ENCODE results near the gene ATAD3B.
"Not testable (repeated sequence)": the region's sequence is repeated elsewhere in the genome, so short reads cannot be mapped to it uniquely, and the experiment has no call there.

The ATAD3B gene

DNA sequence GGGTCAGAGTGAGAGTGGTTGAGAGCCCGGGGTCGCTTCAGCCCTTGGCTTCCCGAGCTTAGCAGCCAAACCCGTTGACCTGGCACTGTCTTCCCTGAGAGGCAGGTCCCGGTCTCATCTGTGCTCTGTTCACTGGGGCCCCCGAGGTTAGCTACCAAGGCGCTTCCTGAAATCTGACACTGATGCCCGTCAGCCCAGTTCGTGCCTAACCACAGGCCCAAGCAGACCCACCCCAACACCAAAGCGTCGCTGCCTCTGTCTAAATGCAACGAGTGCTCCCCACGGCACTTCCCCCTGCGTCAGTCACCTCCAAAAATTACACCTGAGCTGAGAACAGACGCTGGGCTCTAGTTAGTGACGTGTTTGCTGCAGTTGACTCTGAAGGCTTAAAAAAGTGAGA lies 42.8 kb downstream of the ATAD3B start:
- DNase-seq, result peak in 1 of 2 donors; percentile 53

DNA sequence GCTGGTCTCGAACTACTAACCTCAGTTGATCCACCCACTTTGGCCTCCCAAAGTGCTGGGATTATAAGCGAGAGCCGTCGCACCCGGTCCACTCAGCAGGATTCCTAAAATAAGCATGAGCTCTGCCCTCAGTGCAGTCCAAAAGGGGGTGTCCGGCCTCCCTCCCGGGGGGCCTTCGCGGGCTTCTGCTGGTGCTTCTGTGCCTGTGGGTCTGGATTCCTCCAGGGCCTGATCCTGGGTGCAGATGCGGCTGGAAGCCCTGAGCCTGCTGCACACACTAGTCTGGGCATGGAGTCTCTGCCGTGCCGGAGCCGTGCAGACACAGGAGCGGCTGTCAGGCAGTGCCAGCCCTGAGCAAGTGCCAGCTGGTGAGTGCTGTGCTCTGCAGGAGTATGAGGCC lies 45.4 kb downstream of the ATAD3B start:
- not testable (repeated sequence) for DNase-seq

DNA sequence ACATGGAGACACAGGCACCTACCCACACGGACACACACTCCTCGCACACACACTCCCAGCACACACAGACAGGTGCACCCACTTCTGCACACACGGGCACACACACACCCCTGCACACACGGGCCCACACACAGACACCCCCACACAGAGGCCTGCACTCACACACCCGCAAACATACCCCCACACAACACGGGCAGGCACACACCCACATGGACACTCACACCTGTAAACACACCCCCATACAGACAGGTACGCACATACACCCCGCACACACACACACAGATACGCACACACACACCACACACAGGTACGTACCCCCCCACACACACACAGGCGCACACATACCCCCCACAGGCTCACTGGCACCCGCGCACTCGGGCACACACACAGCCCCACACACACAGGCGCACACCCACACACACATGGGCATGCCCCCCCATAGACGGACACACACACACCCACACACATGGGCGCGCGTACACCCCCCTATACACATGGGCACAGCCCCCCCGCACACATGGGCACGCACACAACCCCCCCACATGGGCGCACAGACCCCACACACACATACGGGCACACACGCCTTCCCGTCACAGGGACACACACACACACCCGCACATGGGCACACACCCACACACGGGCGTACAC lies 46.5 kb downstream of the ATAD3B start:
- no peak for DNase-seq

DNA sequence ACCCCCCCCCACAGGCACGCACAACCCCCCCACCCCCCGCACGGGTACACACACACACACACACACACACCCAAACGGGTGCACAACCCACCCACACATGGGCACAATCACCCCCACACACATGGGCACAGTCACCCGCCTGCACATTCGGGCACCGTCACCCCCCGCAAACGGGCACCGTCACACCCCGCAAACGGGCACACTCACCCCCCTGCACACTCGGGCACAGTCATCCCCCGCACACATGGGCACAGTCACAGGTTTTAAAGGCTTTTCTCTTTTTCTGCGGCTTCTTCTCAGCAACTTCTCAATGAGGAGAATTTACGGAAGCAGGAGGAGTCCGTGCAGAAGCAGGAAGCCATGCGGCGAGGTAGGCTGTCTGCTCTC lies 47.0 kb downstream of the ATAD3B start:
- not testable (repeated sequence) for DNase-seq

DNA sequence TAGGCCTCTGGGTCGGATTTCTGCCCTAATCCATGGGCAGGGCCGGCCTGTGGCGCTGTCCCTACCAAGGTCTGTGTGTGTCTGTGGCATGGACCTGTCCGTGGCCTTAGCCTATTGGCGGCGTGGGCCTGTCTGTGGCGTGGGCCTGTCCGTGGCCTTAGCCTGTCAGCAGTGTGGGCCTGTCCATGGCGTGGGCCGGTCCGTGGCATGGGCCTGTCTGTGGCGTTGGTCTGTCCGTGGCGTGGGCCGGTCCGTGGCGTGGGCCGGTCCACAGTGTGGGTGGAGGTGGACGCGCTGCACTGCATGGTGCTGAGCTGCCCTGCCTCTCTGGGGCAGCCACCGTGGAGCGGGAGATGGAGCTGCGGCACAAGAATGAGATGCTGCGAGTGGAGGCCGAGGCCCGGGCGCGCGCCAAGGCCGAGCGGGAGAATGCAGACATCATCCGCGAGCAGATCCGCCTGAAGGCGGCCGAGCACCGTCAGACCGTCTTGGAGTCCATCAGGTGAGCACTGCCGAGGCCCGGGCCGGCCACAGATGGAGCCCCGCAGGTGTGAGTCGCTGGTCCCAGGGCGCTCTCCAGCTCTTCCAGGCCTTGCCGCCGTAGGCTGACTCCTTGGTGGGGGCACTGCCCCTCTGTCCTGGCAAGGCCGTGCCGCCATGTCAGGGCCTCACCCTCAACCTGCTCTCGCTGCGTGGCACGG lies 48.4 kb downstream of the ATAD3B start:
- not testable (repeated sequence) for DNase-seq

DNA sequence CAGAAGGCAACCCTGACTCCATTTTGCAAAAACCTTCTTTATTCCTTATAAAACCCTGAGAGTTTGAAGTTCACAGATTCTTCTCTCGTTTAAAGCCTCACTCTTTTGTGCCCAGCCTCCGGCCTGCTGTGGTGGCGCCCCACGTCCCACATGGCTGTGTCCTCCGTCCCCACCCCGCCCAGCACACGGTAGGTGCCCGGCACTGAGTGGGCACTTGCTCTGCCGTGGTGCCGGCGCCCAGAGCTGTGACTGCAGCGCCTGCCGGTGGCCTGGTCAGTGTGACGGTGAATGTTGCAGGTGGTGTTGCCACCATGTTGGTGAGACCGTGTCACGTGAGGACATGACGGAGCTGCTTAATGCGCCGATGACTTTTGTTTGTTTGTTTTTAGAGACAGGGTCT lies 49.8 kb downstream of the ATAD3B start:
- no peak for DNase-seq

DNA sequence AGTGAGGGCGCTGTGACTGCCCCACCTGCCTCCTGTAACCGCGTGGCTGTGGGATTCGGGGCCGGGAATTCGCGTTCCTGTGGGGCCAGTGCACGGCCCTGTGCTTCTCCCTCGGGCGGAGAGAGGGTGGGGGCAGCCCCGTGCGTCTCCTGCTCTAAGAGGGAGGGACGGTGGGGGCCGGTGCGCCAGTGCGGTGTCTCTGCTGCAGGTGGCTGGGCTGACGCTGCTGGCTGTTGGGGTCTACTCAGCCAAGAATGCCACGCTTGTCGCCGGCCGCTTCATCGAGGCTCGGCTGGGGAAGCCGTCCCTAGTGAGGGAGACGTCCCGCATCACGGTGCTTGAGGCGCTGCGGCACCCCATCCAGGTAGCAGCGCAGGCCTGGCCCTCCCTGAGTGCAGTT lies 51.0 kb downstream of the ATAD3B start:
- not testable (repeated sequence) for DNase-seq

DNA sequence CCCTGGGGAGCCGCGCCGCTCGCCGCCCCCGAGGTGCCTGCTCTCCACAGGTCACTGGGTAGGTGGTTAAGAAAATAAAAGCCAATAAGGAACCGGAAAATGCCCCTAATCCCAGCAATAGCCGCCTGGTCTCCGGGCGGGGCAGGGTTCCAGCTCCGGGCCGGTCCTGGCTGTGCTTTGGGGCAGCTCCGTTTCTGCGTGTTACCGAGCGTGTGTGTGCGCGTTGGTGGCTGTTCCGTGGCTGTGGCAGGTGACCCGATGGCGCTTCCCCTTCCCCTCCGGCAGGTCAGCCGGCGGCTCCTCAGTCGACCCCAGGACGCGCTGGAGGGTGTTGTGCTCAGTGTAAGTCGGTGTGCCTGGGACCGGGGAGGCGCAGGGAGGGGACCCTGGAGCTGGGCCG lies 51.7 kb downstream of the ATAD3B start:
- DNase-seq, result not testable (repeated sequence)

DNA sequence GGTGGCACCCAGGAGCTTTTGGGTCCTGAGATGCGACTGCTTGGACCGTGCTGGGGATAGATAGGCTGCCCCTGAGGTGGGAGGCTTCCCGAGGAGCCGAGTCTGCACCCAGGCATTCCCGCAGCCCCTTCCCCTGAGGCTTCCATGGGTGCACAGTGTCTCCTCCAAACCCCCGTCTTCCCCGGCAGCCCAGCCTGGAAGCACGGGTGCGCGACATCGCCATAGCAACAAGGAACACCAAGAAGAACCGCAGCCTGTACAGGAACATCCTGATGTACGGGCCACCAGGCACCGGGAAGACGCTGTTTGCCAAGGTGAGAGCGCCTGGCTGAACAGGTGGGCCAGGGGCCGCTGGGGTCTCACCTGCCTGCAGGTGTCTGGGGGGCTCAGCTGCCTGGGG lies 52.1 kb downstream of the ATAD3B start:
- not testable (repeated sequence) for DNase-seq

DNA sequence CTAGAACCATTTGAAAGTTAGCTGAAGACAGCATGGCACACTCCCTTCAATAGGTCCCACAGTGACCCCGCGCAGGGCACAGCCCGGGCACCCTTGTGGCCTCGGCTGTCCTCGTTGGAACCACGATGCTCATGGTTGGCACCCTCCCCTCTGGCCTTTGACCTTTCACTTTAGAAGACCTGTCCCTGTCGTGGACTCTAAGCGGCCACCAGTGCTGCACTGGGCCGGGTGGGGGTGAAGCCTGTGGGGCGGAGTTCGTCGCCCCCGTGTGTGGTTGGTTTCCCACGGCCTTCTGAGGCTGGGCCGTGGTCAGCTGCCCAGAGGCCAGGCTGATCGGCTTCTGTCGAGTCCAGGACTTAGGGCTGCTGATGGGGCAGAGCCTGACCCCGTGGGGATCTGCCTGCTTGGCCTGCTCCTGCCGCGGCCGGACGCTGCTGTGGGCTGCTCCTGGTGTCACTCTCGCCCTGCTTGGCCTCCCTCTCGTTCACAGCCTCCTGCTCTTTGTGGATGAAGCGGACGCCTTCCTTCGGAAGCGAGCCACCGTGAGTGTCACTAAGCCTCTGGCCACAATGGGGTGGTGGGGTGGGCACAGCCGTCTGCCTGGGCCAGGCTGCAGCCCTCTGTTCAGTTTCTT lies 53.3 kb downstream of the ATAD3B start:
- DNase-seq, result not testable (repeated sequence)

DNA sequence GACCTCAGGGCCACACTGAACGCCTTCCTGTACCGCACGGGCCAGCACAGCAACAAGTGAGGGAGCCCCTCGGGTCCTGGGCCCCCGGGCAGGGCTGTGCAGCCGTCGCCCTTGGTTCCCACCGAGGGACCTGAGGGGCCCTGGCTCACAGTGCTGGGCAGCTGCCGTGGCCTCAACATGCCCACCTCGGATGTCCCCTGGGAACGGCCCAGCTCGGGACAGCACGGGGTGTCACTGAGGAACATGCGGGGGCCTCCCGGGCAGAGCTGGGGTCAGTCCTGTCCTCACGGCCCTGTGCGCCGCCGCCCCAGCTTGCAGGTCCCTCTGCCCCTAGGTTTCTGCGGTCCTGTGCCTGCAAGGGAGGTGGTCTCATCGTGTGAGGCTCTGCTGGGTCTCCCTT lies 54.9 kb downstream of the ATAD3B start:
- not testable (repeated sequence) for DNase-seq

DNA sequence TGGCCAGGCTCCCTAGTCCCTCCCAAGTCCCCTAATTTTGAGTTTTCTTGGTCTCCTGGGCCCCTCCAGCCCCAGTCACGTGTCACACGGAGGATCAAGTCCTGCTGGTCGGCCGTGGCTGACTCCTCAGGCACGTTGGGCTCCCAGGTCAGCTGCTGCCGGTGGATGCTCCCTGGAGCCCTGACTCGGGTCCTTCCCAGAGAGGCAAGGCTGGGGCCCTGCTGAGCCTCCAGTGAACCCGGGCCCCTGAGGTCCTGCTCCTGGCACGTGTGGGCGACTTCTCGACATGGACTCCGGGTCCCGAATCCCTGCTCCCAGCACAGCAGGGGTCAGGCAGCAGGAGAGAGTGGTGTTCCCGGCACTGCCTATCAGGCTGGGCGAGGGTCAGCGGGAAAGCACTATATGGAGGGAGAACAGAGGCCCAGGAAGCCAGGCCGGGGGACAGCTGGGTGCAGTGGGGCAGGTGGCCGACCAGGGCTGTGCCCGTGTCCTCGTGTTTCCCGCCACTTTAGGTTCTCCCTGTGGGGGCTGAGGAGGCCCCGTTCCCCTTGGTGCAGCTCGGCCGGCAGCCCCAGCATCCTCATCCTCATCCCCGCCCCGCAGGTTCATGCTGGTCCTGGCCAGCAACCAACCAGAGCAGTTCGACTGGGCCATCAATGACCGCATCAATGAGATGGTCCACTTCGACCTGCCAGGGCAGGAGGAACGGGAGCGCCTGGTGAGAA lies 55.7 kb downstream of the ATAD3B start:
- no peak for DNase-seq

DNA sequence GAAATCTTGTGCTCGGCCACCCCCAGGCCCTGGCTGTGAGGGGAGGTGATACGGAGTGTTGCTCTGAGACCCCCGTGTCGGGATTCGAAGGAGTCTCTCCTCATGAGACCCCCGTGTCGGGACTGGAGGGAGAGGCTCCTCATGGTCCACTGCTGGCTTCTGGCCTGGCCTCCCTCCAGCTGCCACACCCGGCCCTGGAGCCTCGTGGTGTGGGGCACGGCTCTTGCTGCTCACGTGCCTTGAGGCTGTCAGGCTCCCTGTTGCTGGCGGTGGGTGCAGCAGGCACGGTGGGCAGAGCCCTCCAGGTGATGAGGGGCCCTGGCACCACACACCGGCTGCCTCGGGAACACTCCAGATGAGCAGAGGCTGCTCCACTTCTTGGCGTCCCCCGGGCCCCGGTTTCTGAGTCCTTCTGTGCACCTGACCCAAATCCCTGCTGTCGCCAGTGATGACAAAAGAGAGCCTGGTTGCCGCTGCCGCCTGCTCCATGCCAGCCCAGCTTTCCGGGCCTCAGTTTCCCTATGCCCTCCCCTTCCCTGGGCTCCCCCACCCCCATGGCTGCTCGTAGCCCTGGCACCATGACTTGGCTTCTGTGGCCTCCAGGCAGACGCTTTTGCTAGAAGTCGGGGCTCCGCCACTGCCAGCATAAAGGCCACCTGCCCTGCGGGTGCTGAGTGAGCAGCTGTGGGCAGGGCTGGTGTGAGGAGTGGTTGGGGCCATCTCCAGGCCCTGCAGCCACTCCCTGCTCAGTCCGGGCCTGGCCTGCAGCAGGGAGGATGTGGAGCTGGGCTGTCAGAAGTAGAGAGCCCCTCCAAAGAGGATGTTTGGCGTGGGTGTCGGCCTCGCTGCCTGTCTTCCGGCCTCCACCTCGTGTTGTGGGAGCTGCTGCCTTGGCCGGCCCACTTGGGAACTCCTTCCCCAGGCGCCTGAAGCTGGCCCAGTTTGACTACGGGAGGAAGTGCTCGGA lies 57.0 kb downstream of the ATAD3B start:
- DNase-seq, result no peak

DNA sequence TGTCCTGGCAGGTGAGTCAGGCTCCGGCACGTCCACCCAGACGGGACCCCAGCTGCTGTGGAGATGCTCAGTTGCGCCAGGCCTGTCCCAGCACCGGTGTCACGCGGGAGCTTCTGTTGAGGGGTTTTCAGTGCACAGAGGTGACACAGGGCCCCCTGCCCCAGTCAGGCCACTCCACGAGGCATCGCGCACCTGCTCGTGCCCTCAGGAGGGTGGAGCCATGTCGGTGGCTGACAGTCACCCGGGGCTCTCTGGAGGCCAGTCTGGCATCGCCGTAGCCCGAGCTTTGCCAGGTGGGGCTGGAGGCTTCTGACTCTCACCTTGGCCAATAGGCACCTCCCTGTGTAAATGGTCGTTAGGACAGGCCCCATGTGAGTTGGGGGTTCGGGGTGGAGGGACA lies 57.8 kb downstream of the ATAD3B start:
- DNase-seq, result no peak

DNA sequence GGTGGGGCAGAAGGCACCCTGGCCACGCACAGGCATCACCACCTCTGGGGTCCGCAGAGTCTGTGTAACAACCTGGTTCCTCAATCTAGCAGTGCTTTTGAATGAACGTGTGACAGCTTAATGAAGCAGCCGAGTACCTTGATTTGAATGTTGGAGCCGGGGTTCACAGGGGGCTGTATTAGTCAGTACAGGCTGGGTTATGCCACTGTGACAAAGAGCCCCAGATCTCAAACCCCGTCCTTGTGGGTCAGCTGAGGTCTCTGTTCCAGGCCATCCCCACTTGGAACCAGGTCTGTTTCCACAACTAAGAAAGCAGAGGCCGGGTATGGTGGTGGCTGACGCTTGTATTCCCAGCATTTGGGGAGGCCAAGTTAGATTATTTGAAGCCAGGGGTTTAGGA lies 58.4 kb downstream of the ATAD3B start:
- no peak for DNase-seq

DNA sequence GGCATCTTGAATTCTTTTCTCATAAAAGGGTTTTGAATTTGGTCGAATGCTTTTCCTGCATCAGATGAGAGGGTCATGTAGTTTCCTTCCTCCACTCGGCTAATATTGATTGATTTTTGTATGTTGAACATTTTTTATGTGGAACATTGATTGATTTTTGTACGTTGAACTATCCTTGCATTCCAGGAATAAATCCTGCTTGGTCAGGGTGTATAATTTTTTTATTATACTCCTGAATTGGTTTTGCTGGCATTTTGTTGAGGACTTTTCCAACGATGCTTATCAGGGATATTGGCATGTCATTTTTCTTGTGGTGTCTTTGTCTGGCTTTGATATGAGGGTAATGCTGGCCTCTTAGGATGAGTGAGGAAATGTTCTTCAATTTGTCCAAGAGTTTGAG lies 60.4 kb downstream of the ATAD3B start:
- no peak for DNase-seq

DNA sequence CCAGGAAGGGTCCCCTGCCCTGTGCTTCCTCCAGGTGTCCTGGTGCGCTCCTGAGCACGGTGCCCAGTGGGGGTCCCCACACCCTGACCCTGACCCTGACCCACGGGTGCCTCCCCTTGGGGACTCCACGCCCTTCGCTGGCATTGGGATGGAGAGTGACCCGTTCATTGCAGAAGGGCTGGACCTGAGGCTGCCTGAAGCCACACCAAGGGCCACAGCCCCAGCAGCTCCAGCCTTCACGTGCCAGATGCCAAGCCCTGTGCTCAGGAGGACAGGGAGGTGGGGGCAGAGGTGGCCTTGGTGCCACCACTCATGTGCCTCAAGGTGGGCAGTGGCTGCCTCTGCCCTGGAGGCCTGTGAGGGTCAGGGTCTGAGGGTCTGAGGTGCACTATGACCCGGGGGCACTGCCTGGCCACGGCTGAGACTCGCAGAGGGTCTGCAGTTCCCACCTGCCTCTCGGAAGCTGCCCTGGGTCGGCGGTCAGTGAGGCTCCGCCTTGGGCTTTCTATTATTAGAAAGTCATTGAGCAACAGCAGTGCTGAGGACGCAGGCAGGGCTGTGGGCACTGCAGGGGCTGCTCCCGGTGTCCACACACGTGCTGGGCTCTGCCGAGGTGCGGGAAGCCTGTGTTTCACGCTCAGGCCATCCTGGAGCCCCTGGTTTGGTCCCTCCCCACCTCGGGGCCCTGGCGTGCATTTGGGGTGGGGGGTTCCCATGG lies 61.8 kb downstream of the ATAD3B start:
- DNase-seq, result not testable (repeated sequence)

DNA sequence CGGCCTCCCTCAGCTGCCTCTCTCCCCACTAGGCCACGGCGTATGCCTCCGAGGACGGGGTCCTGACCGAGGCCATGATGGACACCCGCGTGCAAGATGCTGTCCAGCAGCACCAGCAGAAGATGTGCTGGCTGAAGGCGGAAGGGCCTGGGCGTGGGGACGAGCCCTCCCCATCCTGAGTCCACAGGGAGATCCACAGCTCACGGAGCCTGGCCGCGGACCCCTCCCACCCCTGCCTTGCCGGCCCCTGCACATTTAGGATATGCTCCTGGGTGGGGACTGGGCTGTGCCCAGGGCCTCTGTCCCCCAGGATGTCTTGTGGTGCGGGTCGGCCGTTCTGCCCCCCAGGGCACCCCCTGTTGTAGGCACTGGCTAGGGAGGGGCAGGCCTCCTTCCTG lies 62.3 kb downstream of the ATAD3B start:
- not testable (repeated sequence) for DNase-seq

DNA sequence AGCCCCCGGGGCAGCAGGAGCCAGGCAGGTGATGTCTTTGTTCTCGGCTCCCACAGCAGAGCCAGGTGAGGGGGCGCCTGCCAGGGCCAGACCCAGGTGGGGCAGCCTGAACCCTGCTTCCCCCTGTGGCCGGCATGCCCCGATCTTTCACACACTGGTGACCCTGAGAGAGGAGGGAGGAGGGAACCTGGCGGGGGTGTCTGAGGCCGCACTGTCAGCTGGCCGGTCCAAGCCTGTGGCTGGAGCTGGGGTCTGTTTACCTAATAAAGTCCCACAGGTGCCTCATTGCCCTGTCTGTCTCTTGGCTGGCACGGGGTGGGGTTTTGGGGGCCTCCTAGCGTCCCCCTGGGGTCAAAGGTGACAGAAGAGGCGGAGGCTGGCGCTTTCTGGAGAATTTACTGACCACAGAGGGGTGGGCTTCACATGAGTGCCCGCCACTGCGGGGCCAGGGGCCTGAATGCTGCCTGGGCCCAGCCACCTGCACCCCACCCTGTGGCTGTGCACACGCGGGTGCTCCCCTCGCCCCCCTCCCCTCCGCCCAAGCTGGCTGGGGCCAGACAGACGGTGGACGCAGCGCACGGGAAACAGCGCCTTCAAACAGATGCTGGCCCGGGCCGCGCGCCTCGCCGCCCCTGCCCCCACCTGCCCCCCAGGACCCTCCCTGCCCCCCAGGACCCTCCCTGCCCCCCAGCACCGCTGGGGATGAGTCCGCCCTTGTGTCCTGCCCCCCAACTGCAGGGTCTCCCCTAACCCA lies 63.0 kb downstream of the ATAD3B start:
- DNase-seq, result no peak

DNA sequence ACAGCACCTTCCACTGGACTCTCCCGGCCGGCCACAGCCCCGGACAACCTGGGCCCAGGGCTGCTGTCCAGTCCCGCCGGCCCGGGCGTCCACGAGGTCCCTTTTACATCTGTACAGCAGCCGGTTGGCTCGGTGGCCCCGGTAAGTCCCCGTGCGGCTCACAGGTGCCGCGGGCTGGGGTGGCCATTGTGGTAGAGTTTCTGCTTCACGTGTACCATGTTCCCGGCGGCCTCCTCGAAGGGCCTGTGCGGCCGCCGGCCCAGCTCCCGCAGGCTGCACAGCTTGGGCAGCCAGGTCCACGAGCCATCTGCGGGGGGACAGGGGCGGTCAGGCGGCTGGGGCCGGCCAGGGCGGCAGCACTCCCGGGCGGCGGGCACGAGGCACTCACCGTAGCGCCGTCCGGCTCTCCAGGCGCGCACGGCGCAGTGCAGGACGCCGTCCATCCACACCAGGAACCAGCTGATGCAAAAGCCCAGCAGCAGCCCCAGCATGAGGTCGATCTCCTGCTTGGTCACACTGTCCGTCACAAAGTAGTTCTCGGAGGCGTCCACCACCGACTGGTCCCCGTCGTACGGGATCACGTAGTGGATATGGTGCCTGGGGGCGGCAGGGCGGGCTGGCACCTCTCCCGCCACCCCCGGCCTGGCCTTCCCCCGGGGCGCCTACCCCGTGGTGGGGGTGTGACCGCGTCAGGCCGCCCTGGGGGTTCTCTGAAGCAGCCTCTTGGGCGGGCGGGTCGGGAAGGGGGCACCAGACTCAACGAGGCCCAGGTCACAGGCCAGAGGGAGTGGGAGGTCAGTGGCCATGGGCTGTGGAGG lies 63.8 kb downstream of the ATAD3B start:
- DNase-seq, result no peak

Data from CD4-positive, alpha-beta T cell treated with Interleukin-4 for 1 hour (primary cell).